Fibroblast of lung (primary cell): ENCODE results near the gene TMEM255B. TPM values are rescaled to one million over a fixed set of nuclear protein-coding genes. Genes with fewer than 3 reads are reported as not detected.
"Not testable (repeated sequence)": the region's sequence is repeated elsewhere in the genome, so short reads cannot be mapped to it uniquely, and the experiment has no call there.

ENCODE experiments used
- DNase-seq, 2 donors: peaks; one replicate each; pipeline versions ENCODE4 v3.0.0 to v3.0.0-alpha.2; 2010; ENCODE audit warnings: low read depth in 2 of 2
- H2AFZ ChIP-seq: 2 replicates; pipeline ENCODE4 v1.5.1; 2012; ENCODE audit warnings: low read length, control low read depth, inconsistent platforms
- H3K27ac ChIP-seq: 2 replicates; pipeline ENCODE4 v1.5.1; 2011; ENCODE audit warnings: low read length, control low read depth; ENCODE audit not compliant: insufficient read depth
- H3K27me3 ChIP-seq: 2 replicates; pipeline ENCODE4 v1.5.1; 2011; ENCODE audit warnings: mild to moderate bottlenecking, low read length; ENCODE audit not compliant: control insufficient read depth, insufficient read depth
- H3K36me3 ChIP-seq: 2 replicates; pipeline ENCODE4 v1.5.1; 2011; ENCODE audit warnings: low read length; ENCODE audit not compliant: control insufficient read depth, insufficient read depth
- H3K4me1 ChIP-seq: 2 replicates; pipeline ENCODE4 v1.5.1; 2011; ENCODE audit warnings: low read length; ENCODE audit not compliant: control insufficient read depth, insufficient read depth; ENCODE audit errors: extremely low read depth
- H3K4me2 ChIP-seq: 2 replicates; pipeline ENCODE4 v1.5.1; 2011; ENCODE audit warnings: low read length, control low read depth; ENCODE audit not compliant: insufficient read depth; ENCODE audit errors: extremely low read depth
- H3K4me3 ChIP-seq, 4 experiments: fragments of 200-600 bp in 1 of 4; sonication (generic) in 1 of 4; replicated peaks in 1 of 4; 2 replicates each; pipeline ENCODE4 v1.5.1; 2011 to 2016; ENCODE audit warnings: low read length in 4 of 4, low read depth in 3 of 4, mild to moderate bottlenecking in 3 of 4, control low read depth in 2 of 4, inconsistent platforms in 1 of 4, mixed read lengths in 1 of 4; ENCODE audit not compliant: insufficient read depth in 1 of 4; ENCODE audit errors: control extremely low read depth in 1 of 4
- H3K79me2 ChIP-seq: 2 replicates; pipeline ENCODE4 v1.5.1; 2012; ENCODE audit warnings: mild to moderate bottlenecking, low read length, inconsistent platforms; ENCODE audit not compliant: control insufficient read depth, insufficient read depth
- H3K9ac ChIP-seq: 2 replicates; pipeline ENCODE4 v1.5.1; 2011; ENCODE audit warnings: mild to moderate bottlenecking, low read length, control low read depth; ENCODE audit not compliant: insufficient read depth
- H3K9me3 ChIP-seq: 2 replicates; pipeline ENCODE4 v1.5.1; 2012; ENCODE audit warnings: low read depth, low read length; ENCODE audit not compliant: control insufficient read depth, insufficient read depth
- H4K20me1 ChIP-seq: 2 replicates; pipeline ENCODE4 v1.5.1; 2011; ENCODE audit warnings: low read length; ENCODE audit not compliant: control insufficient read depth, insufficient read depth; ENCODE audit errors: extremely low read depth
- CTCF ChIP-seq, 2 donors: IDR thresholded peaks in 1 of 2; conservative IDR thresholded peaks in 1 of 2; 1 replicate in 1 of 2; 2 replicates in 1 of 2; pipeline ENCODE4 v1.5.1; 2011 to 2012; ENCODE audit warnings: low read length in 2 of 2, control low read depth in 1 of 2, inconsistent platforms in 1 of 2, low read depth in 1 of 2, mild to moderate bottlenecking in 1 of 2
- EZH2 ChIP-seq: IDR thresholded peaks from 2 replicates; pipeline ENCODE4 v1.5.1; 2012; ENCODE audit warnings: low read length, control low read depth, mild to moderate bottlenecking; ENCODE audit errors: missing control alignments
- polyA plus RNA-seq, 2 donors: library from polyadenylated mRNA; depleted of rRNA in 1 of 2; stranded (reverse) in 1 of 2; unstranded in 1 of 2; fragments of >200 nt; gene quantifications; 2 replicates each; pipeline ENCODE4 v1.2.1, GENCODE V29; 2011 to 2012; ENCODE audit warnings: missing spikeins in 1 of 2
- total RNA-seq: library from RNA; depleted of rRNA; stranded (reverse); fragments of >200 nt; gene quantifications from 2 replicates; pipeline ENCODE4 v1.2.1, GENCODE V29; 2014

Gene TMEM255B
- total and polyA plus RNA-seq, 2 donors (not counting 1 experiment from before 2014, with no cell fraction given), result 2.4 to 10.4 TPM

- H2AFZ ChIP-seq, result no peak overlapping the region
These were observed 68.0 kb downstream of the TMEM255B start for GRCh38 chr13:113827021-113827420.

GRCh38 chr13:113828282-113828825 lies 69.3 kb downstream of the TMEM255B start:
- TF ChIP-seq EZH2, result no peak
- peaks cover 54% of the 10 kb centered on the region for H3K36me3 ChIP-seq

More at GRCh38 chr13:113827021-113827420, 68.0 kb downstream of the TMEM255B start:
- Histone ChIP-seq H3K79me2 (no peaks in the 10 kb centered on the region), H4K20me1 (no peaks in the 10 kb centered on the region), H3K9ac (no peak overlapping the region), H3K27me3 (no peaks in the 10 kb centered on the region), H3K4me1 (peaks cover 7% of the 10 kb centered on the region), H3K9me3 (no peaks in the 10 kb centered on the region), H3K36me3 (peaks cover 55% of the 10 kb centered on the region), H3K4me3 (no peak overlapping the region), H3K27ac (no peak overlapping the region), H3K4me2 (no peak overlapping the region)
- TF ChIP-seq CTCF (conservative IDR thresholded peaks at IDR 0.05 in 1 of 2, IDR thresholded peaks at IDR 0.05 in 1 of 2; ENCODE audit: low read depth in 1 of 2, low read length in 2 of 2), result no peak
- no peak for DNase-seq

GRCh38 chr13:113830426-113830950 lies 71.5 kb downstream of the TMEM255B start:
- not testable (repeated sequence) for H3K4me1 ChIP-seq, DNase-seq, H3K79me2 ChIP-seq, H3K9ac ChIP-seq, H3K27ac ChIP-seq, H3K27me3 ChIP-seq, H3K4me2 ChIP-seq, H3K9me3 ChIP-seq, H2AFZ ChIP-seq, H4K20me1 ChIP-seq, H3K4me3 ChIP-seq
- peaks cover 61% of the 10 kb centered on the region for H3K36me3 ChIP-seq

More at GRCh38 chr13:113828282-113828825, 69.3 kb downstream of the TMEM255B start:
- no peak overlapping the region for H2AFZ ChIP-seq
- H3K4me3 ChIP-seq, result no peak overlapping the region
- DNase-seq, result no peak
- H3K4me1 ChIP-seq, result no peaks in the 10 kb centered on the region
- no peaks in the 10 kb centered on the region for H3K27me3 ChIP-seq
- H3K9me3 ChIP-seq, result no peaks in the 10 kb centered on the region
- H3K27ac ChIP-seq, result no peak overlapping the region
- no peak overlapping the region for H3K9ac ChIP-seq
- H3K4me2 ChIP-seq, result no peak overlapping the region
- H3K79me2 ChIP-seq, result peaks cover under 1% of the 10 kb centered on the region
- H4K20me1 ChIP-seq, result no peaks in the 10 kb centered on the region

GRCh38 chr13:113831061-113831460 lies 72.0 kb downstream of the TMEM255B start:
- H3K4me2 ChIP-seq, result no peak overlapping the region
- H3K27ac ChIP-seq, result no peak overlapping the region
- H3K9ac ChIP-seq, result no peak overlapping the region
- H3K4me3 ChIP-seq, result no peak overlapping the region
- peaks cover 56% of the 10 kb centered on the region for H3K36me3 ChIP-seq
- DNase-seq, result no peak
- no peaks in the 10 kb centered on the region for H3K9me3 ChIP-seq
- no peaks in the 10 kb centered on the region for H3K27me3 ChIP-seq
- peaks cover 3% of the 10 kb centered on the region for H3K4me1 ChIP-seq
- no peak overlapping the region for H2AFZ ChIP-seq
- H3K79me2 ChIP-seq, result peaks cover 4% of the 10 kb centered on the region
- H4K20me1 ChIP-seq, result no peaks in the 10 kb centered on the region
- TF ChIP-seq CTCF (conservative IDR thresholded peaks at IDR 0.05 in 1 of 2, IDR thresholded peaks at IDR 0.05 in 1 of 2; ENCODE audit: low read depth in 1 of 2, low read length in 2 of 2) (no peak), EZH2 (no peak)
